SU-DHL-6 (cell line): ENCODE results near the gene PRDM13.

Experiments used
- H2AFZ ChIP-seq: fragments of 200-600 bp; sonication (generic); 2 replicates; pipeline ENCODE4 v1.6.1; 2014; ENCODE audit warnings: low read depth, mild to moderate bottlenecking, moderate library complexity, mixed read lengths, antibody characterized with exemption, low read length; ENCODE audit not compliant: severe bottlenecking
- H3F3A ChIP-seq: fragments of 200-600 bp; shearing (Covaris generic); 2 replicates; pipeline ENCODE4 v1.6.0; 2016; ENCODE audit warnings: antibody characterized with exemption, mild to moderate bottlenecking; ENCODE audit not compliant: insufficient read depth
- H3K27ac ChIP-seq: fragments of 200-600 bp; sonication (generic); 2 replicates; pipeline ENCODE4 v1.5.1; 2016; ENCODE audit warnings: low read depth, mild to moderate bottlenecking, low read length, moderate library complexity, mixed read lengths
- H3K27me3 ChIP-seq: fragments of 200-600 bp; sonication (generic), shearing (Covaris generic); 2 replicates; pipeline ENCODE4 v1.6.0; 2014; ENCODE audit warnings: mild to moderate bottlenecking, low read length
- H3K36me3 ChIP-seq: fragments of 200-600 bp; sonication (generic); 2 replicates; pipeline ENCODE4 v1.6.1; 2014; ENCODE audit warnings: mild to moderate bottlenecking, low read length, mixed read lengths
- H3K4me2 ChIP-seq: fragments of 300-600, 200-600 bp; shearing (Covaris generic), sonication (generic); 2 replicates; pipeline ENCODE4 v1.6.0; 2014; ENCODE audit warnings: low read length, low read depth, mild to moderate bottlenecking; ENCODE audit not compliant: poor library complexity, severe bottlenecking
- H3K4me3 ChIP-seq: fragments of 200-600 bp; sonication (generic); 2 replicates; pipeline ENCODE4 v1.5.1; 2014; ENCODE audit warnings: antibody characterized with exemption, low read length, mild to moderate bottlenecking, mixed read lengths; ENCODE audit not compliant: insufficient read depth, poor library complexity, severe bottlenecking
- H3K79me2 ChIP-seq: fragments of 200-600 bp; sonication (generic); 2 replicates; pipeline ENCODE4 v1.6.1; 2014; ENCODE audit warnings: mild to moderate bottlenecking, low read length, moderate library complexity; ENCODE audit not compliant: insufficient read depth
- H3K9ac ChIP-seq: fragments of 200-600 bp; sonication (generic); 2 replicates; pipeline ENCODE4 v1.7.0; 2014; ENCODE audit warnings: mild to moderate bottlenecking, low read length
- H3K9me2 ChIP-seq: fragments of 200-600 bp; sonication (generic); replicated peaks from 2 replicates; pipeline ENCODE4 v1.6.1; 2014; ENCODE audit warnings: low read length; ENCODE audit not compliant: insufficient read depth
- H3K9me3 ChIP-seq: fragments of 200-600 bp; sonication (generic); 2 replicates; pipeline ENCODE4 v1.6.1; 2014; ENCODE audit warnings: low read length, mixed read lengths; ENCODE audit not compliant: insufficient read depth
- H4K20me1 ChIP-seq: fragments of 200-600 bp; sonication (generic); 2 replicates; pipeline ENCODE4 v1.6.1; 2014; ENCODE audit warnings: low read depth, mild to moderate bottlenecking, antibody characterized with exemption, low read length, moderate library complexity, mixed read lengths
- CTCF ChIP-seq: fragments of 200-600 bp; sonication (generic); IDR thresholded peaks from one replicate; pipeline ENCODE4 v1.5.1; 2017; ENCODE audit warnings: antibody characterized with exemption, mild to moderate bottlenecking, low read length, moderate library complexity; ENCODE audit not compliant: insufficient read depth, poor library complexity, severe bottlenecking
- EZH2phosphoT487 ChIP-seq: fragments of 200-600 bp; sonication (generic), shearing (Covaris generic); conservative IDR thresholded peaks from 2 replicates; pipeline ENCODE4 v1.6.1; 2018; ENCODE audit warnings: mild to moderate bottlenecking, antibody characterized with exemption, low read length, moderate library complexity, mixed read lengths

Gene PRDM13

GRCh38 chr6:99611148-99611547, 4.5 kb downstream of the PRDM13 start:
- Histone ChIP-seq H3K4me2 (no peak overlapping the region), H3K79me2 (no peaks in the 10 kb centered on the region), H3K9me2 (no peaks in the 10 kb centered on the region), H2AFZ (no peak overlapping the region), H4K20me1 (no peaks in the 10 kb centered on the region), H3F3A (no peaks in the 10 kb centered on the region), H3K27ac (no peak overlapping the region), H3K4me3 (no peak overlapping the region), H3K27me3 (no peaks in the 10 kb centered on the region), H3K36me3 (no peaks in the 10 kb centered on the region), H3K9ac (no peak overlapping the region), H3K9me3 (no peaks in the 10 kb centered on the region)
- TF ChIP-seq EZH2phosphoT487 (no peak), CTCF (no peak)

GRCh38 chr6:99612551-99613408, 6.1 kb downstream of the PRDM13 start:
- no peaks in the 10 kb centered on the region for H3K27me3 ChIP-seq
- H3K79me2 ChIP-seq, result no peaks in the 10 kb centered on the region
- no peaks in the 10 kb centered on the region for H3K36me3 ChIP-seq
- no peak overlapping the region for H3K27ac ChIP-seq
- H3K9me3 ChIP-seq, result no peaks in the 10 kb centered on the region
- H3K4me2 ChIP-seq, result no peak overlapping the region
- H3K9me2 ChIP-seq, result no peaks in the 10 kb centered on the region
- no peak overlapping the region for H2AFZ ChIP-seq
- no peak overlapping the region for H3K4me3 ChIP-seq
- no peaks in the 10 kb centered on the region for H3F3A ChIP-seq
- no peak for TF ChIP-seq CTCF
- no peak for TF ChIP-seq EZH2phosphoT487
- H4K20me1 ChIP-seq, result no peaks in the 10 kb centered on the region
- H3K9ac ChIP-seq, result no peak overlapping the region

GRCh38 chr6:99613409-99613704, 6.7 kb downstream of the PRDM13 start:
- Histone ChIP-seq H3F3A (no peaks in the 10 kb centered on the region), H4K20me1 (no peaks in the 10 kb centered on the region), H3K79me2 (no peaks in the 10 kb centered on the region), H3K4me3 (no peak overlapping the region), H3K27me3 (no peaks in the 10 kb centered on the region), H3K9me2 (no peaks in the 10 kb centered on the region), H3K27ac (no peak overlapping the region), H3K9ac (no peak overlapping the region), H3K36me3 (no peaks in the 10 kb centered on the region), H2AFZ (no peak overlapping the region), H3K4me2 (no peak overlapping the region), H3K9me3 (no peaks in the 10 kb centered on the region)
- TF ChIP-seq EZH2phosphoT487 (no peak), CTCF (no peak)
